SK-N-MC (cell line): ENCODE measurements around the gene REV1.

Experiments
- EZH2 ChIP-seq: fragments of 200-600 bp; sonication (generic); IDR thresholded peaks from one replicate; pipeline ENCODE4 v1.6.1; 2017; ENCODE audit warnings: antibody characterized with exemption
- FOXP2 ChIP-seq: optimal IDR thresholded peaks from 2 replicates; pipeline ENCODE3; 2011; ENCODE audit warnings: mild to moderate bottlenecking, moderate library complexity; ENCODE audit not compliant: insufficient read depth; ENCODE audit errors: extremely low read length, control extremely low read depth
- POLR2AphosphoS5 ChIP-seq: IDR thresholded peaks from 2 replicates; pipeline ENCODE4 v1.6.1; 2012; ENCODE audit warnings: mild to moderate bottlenecking, low read depth, low read length, borderline replicate concordance

DNA sequence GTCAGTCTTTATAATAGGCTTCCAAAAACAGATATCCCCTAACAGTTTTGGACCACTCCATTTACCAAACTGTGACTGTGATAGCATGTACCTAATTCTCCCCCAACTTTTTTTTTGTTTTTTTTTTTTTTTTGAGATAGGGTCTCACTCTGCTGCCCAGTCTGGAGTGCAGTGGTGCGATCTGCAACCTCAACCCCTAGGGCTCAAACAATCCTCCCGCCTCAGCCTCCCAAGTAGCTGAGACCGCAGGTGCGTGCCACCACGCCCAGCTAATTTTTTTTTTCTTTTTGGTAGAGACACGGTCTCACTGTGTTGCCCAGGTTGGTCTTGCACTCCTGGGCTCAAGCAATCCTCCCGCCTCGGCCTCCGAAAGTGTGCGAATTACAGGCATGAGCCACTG, 52.9 kb downstream of the REV1 start:
- TF ChIP-seq EZH2 (no peak), POLR2AphosphoS5 (no peak), FOXP2 (no peak)
